LNCaP clone FGC (cell line): ENCODE measurements around the gene LBX1.

Experiments
- DNase-seq: peaks from one replicate; pipeline ENCODE4 v3.0.0-alpha.2; 2011; ENCODE audit warnings: low read depth
- H3K4me3 ChIP-seq: 2 replicates; pipeline ENCODE4 v1.5.1; 2011; ENCODE audit warnings: mild to moderate bottlenecking, low read depth, low read length, control low read depth
- CTCF ChIP-seq: IDR thresholded peaks from 2 replicates; pipeline ENCODE4 v1.5.1; 2012; ENCODE audit warnings: mild to moderate bottlenecking; ENCODE audit not compliant: control insufficient read depth, insufficient read depth; ENCODE audit errors: extremely low read depth

The LBX1 gene

GRCh38 chr10:101236376-101237080, 7.3 kb upstream of the LBX1 start:
- no peak for TF ChIP-seq CTCF
- no peak overlapping the region for H3K4me3 ChIP-seq
- DNase-seq, result no peak

- H3K4me3 ChIP-seq, result no peak overlapping the region
- DNase-seq, result no peak
- no peak for TF ChIP-seq CTCF
Observed at GRCh38 chr10:101235766-101236165, 6.5 kb upstream of the LBX1 start.

GRCh38 chr10:101234333-101234732, 5.1 kb upstream of the LBX1 start:
- no peak for TF ChIP-seq CTCF
- H3K4me3 ChIP-seq, result no peak overlapping the region
- no peak for DNase-seq

GRCh38 chr10:101233863-101234262, 4.6 kb upstream of the LBX1 start:
- TF ChIP-seq CTCF, result no peak
- DNase-seq, result no peak
- no peak overlapping the region for H3K4me3 ChIP-seq

- no peak for TF ChIP-seq CTCF
- H3K4me3 ChIP-seq, result no peak overlapping the region
- no peak for DNase-seq
Observed at GRCh38 chr10:101233443-101233842, 4.2 kb upstream of the LBX1 start.

GRCh38 chr10:101231912-101232689, 2.8 kb upstream of the LBX1 start:
- H3K4me3 ChIP-seq, result no peak overlapping the region
- no peak for DNase-seq
- no peak for TF ChIP-seq CTCF
